Keratinocyte (primary cell): ENCODE data around the gene KIF18B.

Experiments
- EZH2 ChIP-seq: IDR thresholded peaks from one replicate; pipeline ENCODE4 v1.6.1; 2012; ENCODE audit warnings: inconsistent platforms, mild to moderate bottlenecking, low read length, moderate library complexity
- TF ChIP-seq, protein P1 (sequence below), 3 experiments: IDR thresholded peaks in 1 of 3; conservative IDR thresholded peaks in 1 of 3; optimal IDR thresholded peaks in 1 of 3; 2 replicates in 2 of 3; 3 replicates in 1 of 3; pipeline versions ENCODE3 to v1.5.1; 2011; ENCODE audit warnings: low read length in 3 of 3, mild to moderate bottlenecking in 3 of 3, moderate library complexity in 2 of 3, control low read depth in 1 of 3, inconsistent platforms in 1 of 3; ENCODE audit not compliant: insufficient read depth in 2 of 3; ENCODE audit errors: extremely low read depth in 1 of 3

DNA sequence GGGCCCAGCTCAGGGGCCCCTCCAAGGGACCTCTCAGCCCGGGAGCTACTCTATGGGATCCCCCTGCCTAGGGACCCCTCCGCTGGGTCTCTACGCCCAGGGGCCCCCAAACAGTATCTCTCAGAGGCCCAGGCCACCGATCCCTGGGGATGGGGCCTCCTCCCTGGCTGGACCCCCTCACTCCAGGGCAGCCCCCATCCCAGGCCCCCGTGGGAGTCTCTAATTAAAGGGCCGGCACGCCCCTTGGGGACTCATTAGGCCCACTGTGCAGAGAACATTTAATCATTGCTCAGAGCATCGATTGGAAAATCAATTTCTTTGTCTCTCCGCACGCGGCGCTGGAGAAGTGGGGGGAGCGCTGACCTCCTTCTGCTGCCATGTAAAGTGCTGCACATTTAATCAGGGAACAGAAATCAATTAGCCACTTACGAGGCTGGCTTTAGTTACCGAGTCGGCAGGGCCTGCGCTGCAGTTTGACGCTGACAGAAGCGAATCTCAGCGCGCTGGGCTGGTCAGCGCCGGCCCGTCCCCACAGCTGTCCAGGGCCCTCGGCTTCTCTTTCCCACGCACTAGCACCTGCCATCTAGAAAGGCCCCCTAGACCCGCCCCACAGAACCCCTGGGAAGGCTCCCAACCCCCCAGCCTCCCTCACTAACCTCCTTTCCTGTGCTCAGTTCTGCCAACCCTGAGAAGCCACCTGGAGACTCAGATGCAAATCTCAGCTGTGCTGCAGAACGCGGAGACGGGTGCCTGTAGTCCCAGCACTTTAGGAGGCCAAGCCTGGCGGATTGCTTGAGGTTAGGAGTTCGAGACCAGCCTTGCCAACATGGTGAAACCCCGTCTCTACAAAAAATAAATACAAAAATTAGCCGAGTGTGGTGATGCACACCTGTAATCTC, 40.7 kb upstream of the KIF18B start:
- TF ChIP-seq, protein P1, sequence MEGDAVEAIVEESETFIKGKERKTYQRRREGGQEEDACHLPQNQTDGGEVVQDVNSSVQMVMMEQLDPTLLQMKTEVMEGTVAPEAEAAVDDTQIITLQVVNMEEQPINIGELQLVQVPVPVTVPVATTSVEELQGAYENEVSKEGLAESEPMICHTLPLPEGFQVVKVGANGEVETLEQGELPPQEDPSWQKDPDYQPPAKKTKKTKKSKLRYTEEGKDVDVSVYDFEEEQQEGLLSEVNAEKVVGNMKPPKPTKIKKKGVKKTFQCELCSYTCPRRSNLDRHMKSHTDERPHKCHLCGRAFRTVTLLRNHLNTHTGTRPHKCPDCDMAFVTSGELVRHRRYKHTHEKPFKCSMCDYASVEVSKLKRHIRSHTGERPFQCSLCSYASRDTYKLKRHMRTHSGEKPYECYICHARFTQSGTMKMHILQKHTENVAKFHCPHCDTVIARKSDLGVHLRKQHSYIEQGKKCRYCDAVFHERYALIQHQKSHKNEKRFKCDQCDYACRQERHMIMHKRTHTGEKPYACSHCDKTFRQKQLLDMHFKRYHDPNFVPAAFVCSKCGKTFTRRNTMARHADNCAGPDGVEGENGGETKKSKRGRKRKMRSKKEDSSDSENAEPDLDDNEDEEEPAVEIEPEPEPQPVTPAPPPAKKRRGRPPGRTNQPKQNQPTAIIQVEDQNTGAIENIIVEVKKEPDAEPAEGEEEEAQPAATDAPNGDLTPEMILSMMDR (optimal IDR thresholded peaks at IDR 0.05 in 1 of 3, IDR thresholded peaks at IDR 0.05 in 1 of 3, conservative IDR thresholded peaks at IDR 0.05 in 1 of 3; ENCODE audit: extremely low read depth in 1 of 3, insufficient read depth in 2 of 3, low read length in 3 of 3): no peak
- no peak for TF ChIP-seq EZH2
